T-cell (primary cell): ENCODE measurements around the gene SLC25A26. TPM values are rescaled to one million over a fixed set of nuclear protein-coding genes. Genes with fewer than 3 reads are reported as not detected.

ENCODE experiments used
- ATAC-seq, 4 experiments: fragments of 200-7000 bp in 3 of 4; fragments of 150-1000 bp in 1 of 4; cut with Tn5 transposase; replicated peaks in 1 of 4; 1 replicate in 3 of 4; 2 replicates in 1 of 4; pipeline ENCODE4 v1.10.0; 2021; ENCODE audit warnings: moderate library complexity in 3 of 4, mild to moderate bottlenecking in 2 of 4, moderate number of reproducible peaks in 1 of 4
- CTCF ChIA-PET, 2 donors: fragments of 300-600 bp; sonication (Branson Sonifier 250); formaldehyde crosslinking; loops; one replicate each; lab custom pipeline; 2022; ENCODE audit warnings: antibody characterized with exemption in 2 of 2; lab: Charles Lee
- POLR2A ChIA-PET, 2 donors: fragments of 300-600 bp; sonication (Branson Sonifier 250); formaldehyde crosslinking; loops; one replicate each; lab custom pipeline; 2022; ENCODE audit warnings: antibody characterized with exemption in 2 of 2; lab: Charles Lee
- DNase-seq, 35 experiments: peaks; one replicate each; pipeline versions ENCODE4 v3.0.0 to v3.0.0-alpha.2; 2013 to 2023
- H3K27ac ChIP-seq: one replicate; pipeline ENCODE4 v1.5.1; 2013; ENCODE audit warnings: low read length
- H3K27me3 ChIP-seq, 2 experiments: replicated peaks in 1 of 2; 1 replicate in 1 of 2; 2 replicates in 1 of 2; pipeline versions ENCODE4 v1.6.1 to v1.7.0; 2013; ENCODE audit warnings: low read length in 1 of 2, mixed read lengths in 1 of 2; ENCODE audit not compliant: control insufficient read depth in 2 of 2, insufficient read depth in 2 of 2; ENCODE audit errors: extremely low read depth in 1 of 2
- H3K36me3 ChIP-seq, 2 donors: 1 replicate in 1 of 2; 2 replicates in 1 of 2; pipeline versions ENCODE4 v1.6.1 to v1.7.0; 2013; ENCODE audit warnings: low read length in 1 of 2; ENCODE audit not compliant: control insufficient read depth in 2 of 2, insufficient read depth in 1 of 2; ENCODE audit errors: extremely low read depth in 1 of 2
- H3K4me1 ChIP-seq, 2 experiments: 1 replicate in 1 of 2; 2 replicates in 1 of 2; pipeline versions ENCODE4 v1.6.1 to v1.7.0; 2013; ENCODE audit warnings: low read length in 2 of 2, mixed read lengths in 1 of 2; ENCODE audit not compliant: insufficient read depth in 2 of 2, control insufficient read depth in 1 of 2; ENCODE audit errors: extremely low read depth in 1 of 2
- H3K4me3 ChIP-seq, 2 donors: 1 replicate in 1 of 2; 2 replicates in 1 of 2; pipeline versions ENCODE4 v1.5.1 to v1.7.0; 2013; ENCODE audit warnings: mild to moderate bottlenecking in 2 of 2, low read length in 1 of 2, moderate library complexity in 1 of 2; ENCODE audit not compliant: control insufficient read depth in 1 of 2; ENCODE audit errors: extremely low read depth in 1 of 2
- H3K9me3 ChIP-seq: 2 replicates; pipeline ENCODE4 v1.7.0; 2013
- H3K27ac Mint-ChIP-seq, 2 donors: one replicate each; pipeline ENCODE4 v1.8.0; 2020 to 2021; ENCODE audit warnings: mild to moderate bottlenecking in 2 of 2, mixed read lengths in 2 of 2
- H3K27me3 Mint-ChIP-seq, 2 donors: one replicate each; pipeline ENCODE4 v1.8.0; 2021 to 2022; ENCODE audit warnings: mixed read lengths in 2 of 2
- H3K36me3 Mint-ChIP-seq: one replicate; pipeline ENCODE4 v1.8.0; 2021; ENCODE audit warnings: mixed read lengths
- H3K4me1 Mint-ChIP-seq, 3 donors: one replicate each; pipeline ENCODE4 v1.8.0; 2020 to 2022; ENCODE audit warnings: mixed read lengths in 3 of 3, mild to moderate bottlenecking in 1 of 3
- H3K4me3 Mint-ChIP-seq, 3 donors: one replicate each; pipeline ENCODE4 v1.8.0; 2020 to 2022; ENCODE audit warnings: mild to moderate bottlenecking in 3 of 3, mixed read lengths in 3 of 3, moderate library complexity in 3 of 3
- H3K9me3 Mint-ChIP-seq, 3 donors: one replicate each; pipeline ENCODE4 v1.8.0; 2020 to 2022; ENCODE audit warnings: mixed read lengths in 3 of 3
- WGBS: methylation state at CpG from one replicate; pipeline ENCODE4 v1.1.5; 2013; ENCODE audit warnings: missing lambda C conversion rate; ENCODE audit not compliant: insufficient coverage; 5-methylcytosine and 5-hydroxymethylcytosine counted together
- total RNA-seq, 35 experiments: library from RNA in 6 of 35; stranded (reverse) in 6 of 35; fragments of 120-200 nt in 1 of 35; gene quantifications; one replicate each; pipeline versions ENCODE4 v1.2.1 to v1.2.4 and lab custom pipeline; 2013 to 2026

The SLC25A26 gene
- total RNA-seq, 5 donors from 2014 or later (not counting 1 experiment from before 2014, with no cell fraction given), result 16.6 to 26.9 (median 23.5) TPM

- no peak overlapping the region for H3K27ac Mint-ChIP-seq
- no peak overlapping the region for H3K4me3 Mint-ChIP-seq
- Histone ChIP-seq H3K4me3 (no peak overlapping the region), H3K27me3 (no peaks in the 10 kb centered on the region), H3K4me1 (no peaks in the 10 kb centered on the region), H3K9me3 (no peaks in the 10 kb centered on the region), H3K36me3 (peaks cover 0 to 8% of the 10 kb centered on the region in 2 donors), H3K27ac (no peak overlapping the region)
- H3K27me3 Mint-ChIP-seq, result no peaks in the 10 kb centered on the region
- H3K4me1 Mint-ChIP-seq, result peaks cover 0 to 11% (median 2%) of the 10 kb centered on the region in 3 donors
- no peaks in the 10 kb centered on the region for H3K9me3 Mint-ChIP-seq
- no peak for DNase-seq
- ChIA-PET CTCF (interaction anchor here (0.6 to 6.1 kb wide), 7 partner anchors 122 to 768 kb away, joined by 3 to 67 read pairs (median 7); no protein-coding TSS in a partner anchor), POLR2A (interaction anchor here in 1 of 2 donors (0.6 kb wide), 1 partner anchor 60 kb away, joined by 3 read pairs; no protein-coding TSS in a partner anchor)
- no peak for ATAC-seq
- peaks cover 29% of the 10 kb centered on the region for H3K36me3 Mint-ChIP-seq
- WGBS, result no CpG with 5 or more reads among the region's 3 CpGs
Observed at GRCh38 chr3:66255865-66256264, 35.1 kb downstream of the SLC25A26 start.

GRCh38 chr3:66256806-66257205 is 36.0 kb downstream of the SLC25A26 start:
- Mint-ChIP-seq H3K4me1 (peaks cover 0 to 16% (median 2%) of the 10 kb centered on the region in 3 donors), H3K4me3 (no peak overlapping the region)
- CTCF ChIA-PET, result interaction anchor here in 1 of 2 donors (1.6 to 6.1 kb wide), 4 partner anchors 121 to 565 kb away, joined by 6 to 67 read pairs (median 20); no protein-coding TSS in a partner anchor

GRCh38 chr3:66259566-66260255 is 38.9 kb downstream of the SLC25A26 start:
- Mint-ChIP-seq H3K4me1 (peaks cover 0 to 16% (median 2%) of the 10 kb centered on the region in 3 donors), H3K4me3 (no peak overlapping the region), H3K9me3 (no peaks in the 10 kb centered on the region), H3K27me3 (no peaks in the 10 kb centered on the region), H3K27ac (no peak overlapping the region), H3K36me3 (peaks cover 41% of the 10 kb centered on the region)
- Histone ChIP-seq H3K9me3 (no peaks in the 10 kb centered on the region), H3K27ac (no peak overlapping the region), H3K36me3 (peaks cover 0 to 18% of the 10 kb centered on the region in 2 donors), H3K27me3 (no peaks in the 10 kb centered on the region), H3K4me3 (no peak overlapping the region), H3K4me1 (no peaks in the 10 kb centered on the region)
- 90% methylated on average over 4 of the region's 9 CpGs for WGBS
- no peak for ATAC-seq
- CTCF ChIA-PET, result interaction anchor here in 1 of 2 donors (0.6 kb wide), 1 partner anchor 563 kb away, joined by 3 read pairs; no protein-coding TSS in a partner anchor
- no peak for DNase-seq
- POLR2A ChIA-PET, result no interaction called here

More at GRCh38 chr3:66256806-66257205, 36.0 kb downstream of the SLC25A26 start:
- Mint-ChIP-seq H3K27ac (no peak overlapping the region), H3K27me3 (no peaks in the 10 kb centered on the region), H3K9me3 (no peaks in the 10 kb centered on the region), H3K36me3 (peaks cover 34% of the 10 kb centered on the region)
- H3K9me3 ChIP-seq, result no peaks in the 10 kb centered on the region
- POLR2A ChIA-PET, result no interaction called here
- no peak for DNase-seq
- H3K4me1 ChIP-seq, result no peaks in the 10 kb centered on the region
- no peaks in the 10 kb centered on the region for H3K27me3 ChIP-seq
- WGBS, result no CpG with 5 or more reads among the region's 2 CpGs
- no peak for ATAC-seq
- H3K36me3 ChIP-seq, result peaks cover 0 to 13% of the 10 kb centered on the region in 2 donors
- H3K4me3 ChIP-seq, result no peak overlapping the region
- no peak overlapping the region for H3K27ac ChIP-seq

GRCh38 chr3:66260431-66260830 is 39.6 kb downstream of the SLC25A26 start:
- no peaks in the 10 kb centered on the region for H3K27me3 ChIP-seq
- H3K9me3 ChIP-seq, result no peaks in the 10 kb centered on the region
- no peaks in the 10 kb centered on the region for H3K27me3 Mint-ChIP-seq
- H3K27ac ChIP-seq, result no peak overlapping the region
- H3K4me3 ChIP-seq, result no peak overlapping the region
- ChIA-PET CTCF (no interaction called here), POLR2A (no interaction called here)
- 80% methylated on average over 1 of the region's 4 CpGs for WGBS
- no peak overlapping the region for H3K4me3 Mint-ChIP-seq
- peaks cover 38% of the 10 kb centered on the region for H3K36me3 Mint-ChIP-seq
- H3K4me1 ChIP-seq, result no peaks in the 10 kb centered on the region
- no peak for DNase-seq
- no peak for ATAC-seq
- H3K27ac Mint-ChIP-seq, result no peak overlapping the region
- peaks cover 0 to 19% of the 10 kb centered on the region in 2 donors for H3K36me3 ChIP-seq
- peaks cover 0 to 16% (median 2%) of the 10 kb centered on the region in 3 donors for H3K4me1 Mint-ChIP-seq
- H3K9me3 Mint-ChIP-seq, result no peaks in the 10 kb centered on the region

- H3K27ac ChIP-seq, result no peak overlapping the region
- no peak for DNase-seq
- H3K9me3 ChIP-seq, result no peaks in the 10 kb centered on the region
- H3K4me3 ChIP-seq, result no peak overlapping the region
- ChIA-PET CTCF (interaction anchor here in 1 of 2 donors (0.6 to 1.6 kb wide), 2 partner anchors 9 to 25 kb away, joined by 3 read pairs; no protein-coding TSS in a partner anchor), POLR2A (no interaction called here)
- Mint-ChIP-seq H3K4me3 (no peak overlapping the region), H3K27me3 (no peaks in the 10 kb centered on the region), H3K4me1 (peaks cover 0 to 16% (median 2%) of the 10 kb centered on the region in 3 donors), H3K36me3 (peaks cover 44% of the 10 kb centered on the region), H3K27ac (no peak overlapping the region), H3K9me3 (no peaks in the 10 kb centered on the region)
- ATAC-seq, result no peak
- H3K4me1 ChIP-seq, result no peaks in the 10 kb centered on the region
- H3K36me3 ChIP-seq, result peaks cover 0 to 19% of the 10 kb centered on the region in 2 donors
- WGBS, result 100% methylated on average over 4 of the region's 4 CpGs
- H3K27me3 ChIP-seq, result no peaks in the 10 kb centered on the region
Observed at GRCh38 chr3:66261355-66261754, 40.6 kb downstream of the SLC25A26 start.

GRCh38 chr3:66265649-66266048 is 44.8 kb downstream of the SLC25A26 start:
- ChIA-PET POLR2A (no interaction called here), CTCF (no interaction called here)
- H3K36me3 Mint-ChIP-seq, result peaks cover 42% of the 10 kb centered on the region
- Histone ChIP-seq H3K27ac (no peak overlapping the region), H3K4me3 (no peak overlapping the region), H3K9me3 (no peaks in the 10 kb centered on the region), H3K27me3 (no peaks in the 10 kb centered on the region), H3K36me3 (peaks cover 0 to 20% of the 10 kb centered on the region in 2 donors), H3K4me1 (no peaks in the 10 kb centered on the region)
- no peaks in the 10 kb centered on the region for H3K9me3 Mint-ChIP-seq
- ATAC-seq, result no peak
- H3K27ac Mint-ChIP-seq, result no peak overlapping the region
- H3K27me3 Mint-ChIP-seq, result no peaks in the 10 kb centered on the region
- no peak for DNase-seq
- no CpG with 5 or more reads among the region's 2 CpGs for WGBS
- peaks cover 0 to 24% (median 3%) of the 10 kb centered on the region in 3 donors for H3K4me1 Mint-ChIP-seq
- H3K4me3 Mint-ChIP-seq, result no peak overlapping the region
